ENCODE measurements around the gene CIC.

- TF ChIP-seq CTCF (IDR thresholded peaks at IDR 0.05) (peak; percentile 88 to 97 (median 93)), POLR2A (IDR thresholded peaks at IDR 0.05) (no peak)
Observed at GRCh38 chr19:42295831-42296525, 26.9 kb downstream of the CIC start.

All from esophagus squamous epithelium (tissue), 4 donors.